Gastroesophageal sphincter (tissue), 4 donors: ENCODE results near the gene TNRC6A. TPM values are rescaled to one million over a fixed set of nuclear protein-coding genes. Genes with fewer than 3 reads are reported as not detected.

Source experiments
- ATAC-seq: fragments of 150-250 bp; one replicate; pipeline ENCODE4 v1.9.1; 2016; ENCODE audit warnings: mild to moderate bottlenecking, moderate library complexity
- H3K27ac ChIP-seq, 4 donors: fragments of 200-600 bp; sonication (generic) in 3 of 4; 1 replicate in 3 of 4; 2 replicates in 1 of 4; pipeline ENCODE4 v1.5.1; 2016 to 2019
- H3K27me3 ChIP-seq: fragments of 200-600 bp; sonication (generic); one replicate; pipeline ENCODE4 v1.5.1; 2019
- H3K36me3 ChIP-seq, 2 donors: fragments of 200-600 bp; sonication (generic); one replicate each; pipeline ENCODE4 v1.5.1; 2019; ENCODE audit warnings: control low read depth in 1 of 2
- H3K4me1 ChIP-seq, 3 donors: fragments of 200-600 bp; sonication (generic); 1 replicate in 2 of 3; 2 replicates in 1 of 3; pipeline ENCODE4 v1.5.1; 2016 to 2019; ENCODE audit warnings: control low read depth in 2 of 3
- H3K4me3 ChIP-seq, 2 donors: fragments of 200-600 bp; sonication (generic); one replicate each; pipeline ENCODE4 v1.5.1; 2019; ENCODE audit warnings: mild to moderate bottlenecking in 1 of 2, moderate library complexity in 1 of 2
- H3K9me3 ChIP-seq, 3 donors: fragments of 200-600 bp; sonication (generic); one replicate each; pipeline ENCODE4 v1.5.1; 2017 to 2019; ENCODE audit warnings: control low read depth in 2 of 3
- EP300 ChIP-seq: sonication (generic); formaldehyde crosslinking; IDR thresholded peaks from one replicate; pipeline ENCODE4 v1.6.1; 2017; ENCODE audit warnings: antibody characterized with exemption, mild to moderate bottlenecking
- POLR2A ChIP-seq, 2 donors: fragments of 450-650 bp; IDR thresholded peaks; one replicate each; pipeline ENCODE4 v1.6.1; 2017; ENCODE audit warnings: antibody characterized with exemption in 2 of 2, mild to moderate bottlenecking in 2 of 2, moderate library complexity in 1 of 2
- POLR2AphosphoS5 ChIP-seq: sonication (generic); formaldehyde crosslinking; IDR thresholded peaks from one replicate; pipeline ENCODE4 v1.6.1; 2017; ENCODE audit warnings: antibody characterized with exemption
- WGBS, 2 donors: methylation state at CpG; one replicate each; pipeline ENCODE4 v1.1.5; 2018; ENCODE audit warnings: low coverage in 1 of 2; 5-methylcytosine and 5-hydroxymethylcytosine counted together
- total RNA-seq, 4 donors: library from RNA; depleted of rRNA; stranded (reverse); fragments of >200 nt; gene quantifications; one replicate each; pipeline ENCODE4 v1.1.0, GENCODE V29; 2016
- TF ChIP-seq, protein P1 (sequence below), 4 experiments: fragments of 200-600 bp in 2 of 4; fragments of 450-650 bp in 2 of 4; sonication (generic) in 1 of 4; IDR thresholded peaks; one replicate each; pipeline ENCODE4 v1.5.1; 2017 to 2019; ENCODE audit warnings: antibody characterized with exemption in 4 of 4, mild to moderate bottlenecking in 2 of 4, moderate library complexity in 2 of 4

TNRC6A gene
- total RNA-seq, 4 donors from 2014 or later: 33.4 to 71.1 (median 58.6) TPM

DNA sequence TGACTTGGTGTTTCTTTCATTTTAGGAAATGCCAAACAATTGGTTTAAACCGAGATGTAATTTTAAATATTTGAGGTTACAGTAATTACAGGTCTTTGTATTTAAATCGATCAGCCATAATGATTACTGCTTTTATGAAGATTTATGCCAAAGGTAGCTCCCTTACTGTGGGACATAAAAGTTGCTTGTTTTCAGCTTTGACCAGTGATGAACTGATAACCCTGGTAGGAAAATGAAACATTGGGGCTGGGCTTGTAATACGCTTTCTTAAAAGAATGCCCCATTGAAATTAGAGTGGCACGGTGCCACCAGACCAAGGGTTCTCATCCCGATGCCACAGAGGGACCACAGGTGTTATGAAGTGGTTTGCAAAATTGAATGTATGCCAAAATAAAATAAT lies 7.3 kb downstream of the TNRC6A start:
- no peak for ATAC-seq

DNA sequence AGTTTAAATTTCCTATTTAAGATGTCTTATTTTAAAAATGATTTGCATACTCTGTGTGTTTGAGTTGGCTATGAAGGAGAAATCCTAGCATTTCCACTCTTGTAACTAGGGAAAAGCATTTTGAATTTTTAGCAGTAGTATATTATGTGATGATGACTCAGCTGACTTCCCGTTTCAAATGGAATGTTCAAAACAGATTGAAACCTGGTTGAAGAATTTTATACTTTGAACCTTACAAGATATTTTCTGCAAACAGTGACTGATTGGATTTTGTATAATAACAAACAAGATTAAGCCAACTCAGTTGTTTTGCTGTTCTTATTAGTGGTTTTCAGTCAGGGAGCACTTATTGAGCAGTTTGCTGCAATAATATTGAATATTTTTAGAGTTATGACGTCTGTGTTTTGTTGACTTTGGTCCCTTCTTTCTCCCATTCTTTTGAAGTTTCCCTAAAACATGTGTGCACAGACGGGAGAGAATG lies 8.0 kb downstream of the TNRC6A start:
- Histone ChIP-seq H3K4me1 (peaks cover 43 to 100% (median 47%) of the 10 kb centered on the region in 3 donors), H3K4me3 (no peak overlapping the region), H3K9me3 (no peaks in the 10 kb centered on the region), H3K27me3 (no peaks in the 10 kb centered on the region), H3K27ac (peak overlapping the region; percentile 65 to 97 (median 83)), H3K36me3 (peaks cover 0 to 10% of the 10 kb centered on the region in 2 donors)
- TF ChIP-seq, protein P1, sequence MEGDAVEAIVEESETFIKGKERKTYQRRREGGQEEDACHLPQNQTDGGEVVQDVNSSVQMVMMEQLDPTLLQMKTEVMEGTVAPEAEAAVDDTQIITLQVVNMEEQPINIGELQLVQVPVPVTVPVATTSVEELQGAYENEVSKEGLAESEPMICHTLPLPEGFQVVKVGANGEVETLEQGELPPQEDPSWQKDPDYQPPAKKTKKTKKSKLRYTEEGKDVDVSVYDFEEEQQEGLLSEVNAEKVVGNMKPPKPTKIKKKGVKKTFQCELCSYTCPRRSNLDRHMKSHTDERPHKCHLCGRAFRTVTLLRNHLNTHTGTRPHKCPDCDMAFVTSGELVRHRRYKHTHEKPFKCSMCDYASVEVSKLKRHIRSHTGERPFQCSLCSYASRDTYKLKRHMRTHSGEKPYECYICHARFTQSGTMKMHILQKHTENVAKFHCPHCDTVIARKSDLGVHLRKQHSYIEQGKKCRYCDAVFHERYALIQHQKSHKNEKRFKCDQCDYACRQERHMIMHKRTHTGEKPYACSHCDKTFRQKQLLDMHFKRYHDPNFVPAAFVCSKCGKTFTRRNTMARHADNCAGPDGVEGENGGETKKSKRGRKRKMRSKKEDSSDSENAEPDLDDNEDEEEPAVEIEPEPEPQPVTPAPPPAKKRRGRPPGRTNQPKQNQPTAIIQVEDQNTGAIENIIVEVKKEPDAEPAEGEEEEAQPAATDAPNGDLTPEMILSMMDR (IDR thresholded peaks at IDR 0.05): no peak
- peak; percentile 38 for TF ChIP-seq POLR2AphosphoS5
- TF ChIP-seq EP300: no peak
- ATAC-seq: peak; percentile 53
- WGBS, 2 donors: 3% methylated on average over 3 of the region's 3 CpGs

More for the DNA sequence above, 7.3 kb downstream of the TNRC6A start:
- no peak overlapping the region for H3K4me3 ChIP-seq
- TF ChIP-seq POLR2AphosphoS5: no peak
- TF ChIP-seq POLR2A (IDR thresholded peaks at IDR 0.05): no peak
- TF ChIP-seq, protein P1 (IDR thresholded peaks at IDR 0.05): no peak
- TF ChIP-seq EP300: no peak
- H3K9me3 ChIP-seq: no peaks in the 10 kb centered on the region
- H3K27ac ChIP-seq: peak overlapping the region; percentile 65 to 97 (median 83)
- peaks cover 0 to 10% of the 10 kb centered on the region in 2 donors for H3K36me3 ChIP-seq
- H3K4me1 ChIP-seq: peaks cover 47 to 100% (median 47%) of the 10 kb centered on the region in 3 donors
- H3K27me3 ChIP-seq: no peaks in the 10 kb centered on the region
- WGBS, 2 donors: 51% methylated on average over 5 of the region's 5 CpGs

DNA sequence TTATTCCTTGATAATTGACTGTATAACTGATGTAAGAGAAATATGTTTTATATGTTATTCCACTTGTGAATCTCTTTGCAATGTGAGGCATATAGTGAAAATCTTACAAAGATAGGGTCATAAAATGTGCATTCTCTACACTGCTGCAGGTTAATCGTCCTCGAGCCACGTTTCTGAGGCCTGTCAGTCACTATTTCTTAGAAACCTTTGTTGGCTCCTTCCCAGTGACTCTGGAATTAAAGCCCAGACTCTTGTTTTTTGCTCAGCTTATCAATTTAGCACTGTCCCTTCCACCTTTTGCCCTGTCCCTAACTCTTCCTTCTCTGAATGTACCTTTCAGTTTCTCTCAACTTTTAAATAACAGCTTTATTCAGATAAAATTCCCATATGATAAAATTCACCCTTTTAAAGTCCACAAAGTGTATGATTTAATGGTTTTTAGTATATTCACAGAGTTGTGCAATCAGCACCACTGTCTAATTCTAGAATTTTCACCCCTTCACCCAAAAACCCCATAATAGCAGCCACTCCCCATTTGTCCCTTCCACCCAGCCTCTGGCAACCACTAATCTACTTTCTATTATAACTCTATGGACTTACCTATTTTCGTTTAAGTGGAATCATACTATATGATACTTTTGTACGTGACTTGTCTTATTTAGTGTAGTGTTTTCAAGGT lies 8.6 kb downstream of the TNRC6A start:
- Histone ChIP-seq H3K4me3 (no peak overlapping the region), H3K27ac (peak overlapping the region; percentile 65 to 97 (median 83)), H3K27me3 (no peaks in the 10 kb centered on the region), H3K36me3 (peaks cover 0 to 3% of the 10 kb centered on the region in 2 donors), H3K4me1 (peaks cover 47 to 100% (median 52%) of the 10 kb centered on the region in 3 donors), H3K9me3 (no peaks in the 10 kb centered on the region)
- no peak for ATAC-seq
- 56 to 77% methylated on average over 5 of the region's 5 CpGs for WGBS, 2 donors
- TF ChIP-seq POLR2AphosphoS5: no peak
- TF ChIP-seq, protein P1 (IDR thresholded peaks at IDR 0.05): no peak
- no peak for TF ChIP-seq EP300
- TF ChIP-seq POLR2A (IDR thresholded peaks at IDR 0.05): no peak

DNA sequence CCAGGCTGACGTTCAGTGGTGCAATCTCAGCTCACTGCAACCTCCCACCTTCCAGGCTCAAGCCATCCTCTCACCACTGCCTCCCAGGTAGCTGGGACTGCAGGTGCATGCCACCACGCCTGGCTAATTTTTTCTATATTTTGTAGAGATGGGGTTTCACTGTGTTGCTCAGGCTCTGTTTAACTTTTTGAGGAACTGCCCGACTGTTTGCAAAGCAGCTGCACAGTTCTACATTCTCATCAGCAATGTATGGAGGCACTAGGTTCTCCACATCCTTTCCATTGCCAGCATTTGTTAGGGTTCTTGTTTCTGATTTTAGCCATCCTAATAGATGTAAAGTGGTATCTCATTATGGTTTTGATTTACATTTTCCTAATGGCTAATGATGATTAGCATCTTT lies 9.4 kb downstream of the TNRC6A start:
- WGBS, 2 donors: 82 to 100% methylated on average over 2 to 3 of the region's 3 CpGs
- H3K4me3 ChIP-seq: no peak overlapping the region
- no peak for ATAC-seq

More for the DNA sequence above, 9.4 kb downstream of the TNRC6A start:
- no peaks in the 10 kb centered on the region for H3K9me3 ChIP-seq
- TF ChIP-seq, protein P1 (IDR thresholded peaks at IDR 0.05): no peak
- TF ChIP-seq EP300 (no peak), POLR2AphosphoS5 (no peak), POLR2A (IDR thresholded peaks at IDR 0.05) (no peak)
- no peaks in the 10 kb centered on the region for H3K36me3 ChIP-seq
- peak overlapping the region in 3 of 4 donors; percentile 3 to 95 (median 65) for H3K27ac ChIP-seq
- no peaks in the 10 kb centered on the region for H3K27me3 ChIP-seq
- H3K4me1 ChIP-seq: peaks cover 45 to 100% (median 49%) of the 10 kb centered on the region in 3 donors
